GM21825 (cell line): ENCODE data around the gene PTPRO.

Experiments
- ATAC-seq: cut with Tn5 transposase; IDR thresholded peaks from one replicate; pipeline ENCODE4 v1.9.1; 2021; ENCODE audit warnings: mild to moderate bottlenecking, moderate library complexity; ENCODE audit not compliant: unreplicated experiment

PTPRO gene

GRCh38 chr12:15634010-15634683 is 311.8 kb downstream of the PTPRO start:
- no peak for ATAC-seq

- no peak for ATAC-seq
Observed at GRCh38 chr12:15636060-15636890, 314.0 kb downstream of the PTPRO start.

- ATAC-seq, result no peak
Observed at GRCh38 chr12:15638231-15638630, 315.9 kb downstream of the PTPRO start.

GRCh38 chr12:15644700-15645099 is 322.4 kb downstream of the PTPRO start:
- ATAC-seq, result no peak

- no peak for ATAC-seq
Observed at GRCh38 chr12:15646581-15646980, 324.3 kb downstream of the PTPRO start.
